Omental fat pad (tissue), 4 donors: ENCODE measurements around the gene MED1. TPM values are rescaled to one million over a fixed set of nuclear protein-coding genes. Genes with fewer than 3 reads are reported as not detected.

Experiments used
- ATAC-seq: fragments of 150-250 bp; one replicate; pipeline ENCODE4 v1.9.1; 2016; ENCODE audit warnings: mild to moderate bottlenecking, moderate library complexity; ENCODE audit not compliant: low FRiP score
- DNase-seq: peaks from one replicate; pipeline ENCODE4 v3.0.0-alpha.2; 2019; ENCODE audit warnings: low spot score
- total RNA-seq, 4 donors: library from RNA; depleted of rRNA; stranded (reverse); fragments of >200 nt; gene quantifications; one replicate each; pipeline ENCODE4 v1.1.0, GENCODE V29; 2016
- TF ChIP-seq, protein P1 (sequence below), 3 donors: fragments of 450-650 bp; IDR thresholded peaks; one replicate each; pipeline ENCODE4 v1.5.1; 2016 to 2017; ENCODE audit warnings: antibody characterized with exemption in 3 of 3, mild to moderate bottlenecking in 3 of 3, moderate library complexity in 2 of 3

MED1 gene
- total RNA-seq, 4 donors from 2014 or later = 21.4 to 34.0 (median 29.0) TPM

DNA sequence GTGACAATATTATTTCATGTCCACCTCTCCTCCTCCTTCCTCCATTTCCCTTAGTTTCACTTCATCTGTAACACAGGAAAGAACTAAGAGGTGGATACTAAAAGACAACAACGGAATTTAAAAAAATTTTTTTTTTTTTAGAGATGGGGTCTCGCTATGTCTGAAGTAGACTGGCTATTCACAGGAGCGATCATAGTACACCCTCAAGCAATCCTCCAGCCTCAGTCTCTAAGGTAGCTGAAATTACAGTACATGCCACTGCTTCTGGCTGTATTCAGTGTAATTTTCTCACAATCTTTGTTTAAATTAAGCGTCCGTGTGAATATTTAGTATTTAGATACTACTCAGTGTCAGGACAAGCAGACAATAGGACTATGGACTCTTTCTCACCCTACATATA is 85.2 kb downstream of the MED1 start:
- DNase-seq = no peak
- TF ChIP-seq, protein P1, sequence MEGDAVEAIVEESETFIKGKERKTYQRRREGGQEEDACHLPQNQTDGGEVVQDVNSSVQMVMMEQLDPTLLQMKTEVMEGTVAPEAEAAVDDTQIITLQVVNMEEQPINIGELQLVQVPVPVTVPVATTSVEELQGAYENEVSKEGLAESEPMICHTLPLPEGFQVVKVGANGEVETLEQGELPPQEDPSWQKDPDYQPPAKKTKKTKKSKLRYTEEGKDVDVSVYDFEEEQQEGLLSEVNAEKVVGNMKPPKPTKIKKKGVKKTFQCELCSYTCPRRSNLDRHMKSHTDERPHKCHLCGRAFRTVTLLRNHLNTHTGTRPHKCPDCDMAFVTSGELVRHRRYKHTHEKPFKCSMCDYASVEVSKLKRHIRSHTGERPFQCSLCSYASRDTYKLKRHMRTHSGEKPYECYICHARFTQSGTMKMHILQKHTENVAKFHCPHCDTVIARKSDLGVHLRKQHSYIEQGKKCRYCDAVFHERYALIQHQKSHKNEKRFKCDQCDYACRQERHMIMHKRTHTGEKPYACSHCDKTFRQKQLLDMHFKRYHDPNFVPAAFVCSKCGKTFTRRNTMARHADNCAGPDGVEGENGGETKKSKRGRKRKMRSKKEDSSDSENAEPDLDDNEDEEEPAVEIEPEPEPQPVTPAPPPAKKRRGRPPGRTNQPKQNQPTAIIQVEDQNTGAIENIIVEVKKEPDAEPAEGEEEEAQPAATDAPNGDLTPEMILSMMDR (IDR thresholded peaks at IDR 0.05) = no peak
- ATAC-seq = no peak

DNA sequence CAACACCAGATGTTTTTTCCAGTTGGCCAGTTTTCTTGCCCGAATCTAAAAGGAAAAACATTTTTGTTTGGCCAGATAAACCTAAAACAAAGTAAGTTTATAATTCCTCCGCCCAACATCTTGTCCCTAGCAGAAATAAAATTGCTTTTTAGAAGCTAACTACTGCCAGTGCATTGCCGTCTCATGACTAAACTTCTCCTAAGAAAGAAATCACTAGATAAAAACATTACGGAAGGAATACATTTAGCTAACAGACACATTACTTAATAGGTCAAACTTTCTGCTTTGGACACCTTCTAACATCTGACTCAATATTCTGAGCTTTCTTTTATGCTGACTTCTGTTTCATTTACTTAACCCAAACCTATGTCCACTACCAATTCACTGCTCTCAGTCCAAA is 85.8 kb downstream of the MED1 start:
- no peak for DNase-seq
- TF ChIP-seq, protein P1 (IDR thresholded peaks at IDR 0.05) = no peak
- ATAC-seq = peak; percentile 82

DNA sequence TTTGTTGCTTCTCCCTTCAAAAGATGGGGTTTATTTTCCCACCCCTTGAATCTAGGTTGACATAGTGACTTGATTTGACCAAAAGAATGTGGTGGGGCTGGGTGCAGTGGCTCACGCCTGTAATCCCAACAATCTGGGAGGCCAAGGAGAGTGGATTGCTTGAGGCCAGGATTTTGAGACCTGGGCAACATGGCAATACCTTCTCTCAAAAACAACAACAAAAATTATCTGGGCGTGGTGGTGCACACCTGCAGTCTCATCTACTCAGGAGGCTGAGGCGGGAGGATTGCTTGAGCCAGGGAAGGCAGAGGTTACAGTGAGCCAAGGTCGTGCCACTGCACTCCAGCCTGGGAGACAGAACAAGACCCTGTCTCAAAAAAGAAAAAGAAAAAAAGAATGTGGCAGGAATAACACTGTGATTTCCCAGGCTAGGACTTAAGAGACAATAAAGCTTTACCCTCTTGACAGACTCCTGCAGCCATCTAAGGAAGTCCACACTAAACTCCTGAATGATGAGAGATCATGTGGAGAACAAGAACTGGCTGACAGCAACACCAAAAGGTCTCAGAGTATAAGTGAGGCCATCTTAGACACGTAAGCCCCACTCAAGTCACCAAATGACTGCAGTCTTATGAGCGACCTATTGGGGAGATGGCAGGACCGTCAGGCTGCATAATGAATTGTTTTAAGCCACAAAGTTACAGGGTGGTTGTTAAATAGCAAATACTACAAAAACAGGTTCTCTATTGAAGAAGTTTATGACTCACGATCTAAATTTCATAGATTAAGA is 86.6 kb downstream of the MED1 start:
- TF ChIP-seq, protein P1 (IDR thresholded peaks at IDR 0.05) = no peak
- ATAC-seq = peak; percentile 59
- DNase-seq = no peak

DNA sequence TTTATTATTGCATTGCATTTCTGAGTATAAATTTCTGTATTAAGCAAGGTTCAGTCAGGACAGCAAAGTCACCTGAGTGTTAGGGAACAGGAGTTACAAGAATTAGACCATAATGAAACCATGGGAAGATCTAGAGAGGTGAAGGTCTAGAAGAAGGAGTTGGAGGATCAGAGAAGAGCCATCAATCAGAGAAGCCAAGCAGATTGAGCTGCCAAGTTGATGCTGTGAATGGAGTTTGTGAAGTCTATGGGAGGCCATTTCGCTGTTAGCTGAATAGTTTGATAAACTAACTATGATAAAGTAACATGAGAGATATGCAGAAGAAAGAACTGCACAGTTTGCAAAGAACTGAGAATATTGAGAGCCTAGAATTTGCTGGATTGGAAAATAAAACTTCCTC is 90.0 kb downstream of the MED1 start:
- DNase-seq = no peak
- ATAC-seq = no peak
- TF ChIP-seq, protein P1 (IDR thresholded peaks at IDR 0.05) = no peak

DNA sequence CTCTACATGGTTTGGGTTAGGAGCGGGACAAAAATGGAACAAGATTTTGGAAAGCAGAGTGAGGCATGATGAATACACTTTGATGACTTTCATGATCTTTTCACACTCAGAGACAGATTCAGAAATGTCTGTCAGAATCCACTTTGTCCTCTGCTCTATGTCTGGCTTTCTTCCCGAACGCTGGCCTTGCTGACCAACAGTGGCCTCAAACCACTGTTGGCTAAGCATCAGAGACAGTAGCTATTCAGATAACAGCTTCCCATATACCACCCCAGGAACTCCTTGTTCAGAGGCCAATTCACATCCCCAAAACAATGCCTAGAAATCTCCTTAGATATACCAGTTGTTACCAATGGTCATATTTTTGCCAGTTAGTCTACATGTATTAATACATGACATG is 90.5 kb downstream of the MED1 start:
- no peak for ATAC-seq
- TF ChIP-seq, protein P1 (IDR thresholded peaks at IDR 0.05) = no peak

DNA sequence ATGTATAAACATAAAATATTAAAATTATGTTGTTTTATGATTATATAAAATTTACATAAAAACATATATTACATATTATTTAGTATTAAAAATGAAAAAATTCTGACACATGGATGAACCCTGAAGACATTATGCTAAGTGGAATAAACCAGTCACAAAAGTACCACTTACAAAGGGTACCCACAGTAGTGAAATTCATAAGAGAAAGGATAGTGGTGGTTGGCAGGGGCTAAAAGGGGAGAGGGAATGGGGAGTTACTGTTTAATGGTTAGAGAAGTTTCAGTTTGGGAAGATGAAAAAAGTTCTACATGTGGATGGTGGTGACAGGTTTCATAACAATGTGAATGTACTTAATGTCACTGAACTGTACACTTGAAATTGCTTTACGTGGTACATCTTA is 91.1 kb downstream of the MED1 start:
- no peak for ATAC-seq
- TF ChIP-seq, protein P1 (IDR thresholded peaks at IDR 0.05) = no peak

More for the DNA sequence above, 90.5 kb downstream of the MED1 start:
- no peak for DNase-seq

DNA sequence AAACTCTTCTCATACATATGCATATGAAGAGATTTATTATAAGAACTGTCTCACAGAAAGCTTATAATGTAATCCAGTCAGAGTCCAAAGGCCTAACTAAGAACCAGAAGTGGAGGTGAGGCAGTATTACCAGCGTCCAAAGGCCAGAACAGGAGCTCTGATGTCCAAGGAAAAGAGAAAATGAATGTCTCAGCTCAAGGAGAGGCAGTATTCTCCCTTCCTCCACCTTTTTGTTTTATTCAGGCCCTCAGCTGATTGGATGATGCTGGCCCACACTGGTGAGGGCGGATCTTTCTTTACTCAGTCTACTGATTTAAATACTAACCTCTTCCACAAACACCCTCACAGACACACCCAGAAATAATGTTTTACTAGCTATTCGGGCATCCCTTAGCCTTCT is 93.1 kb downstream of the MED1 start:
- TF ChIP-seq, protein P1 (IDR thresholded peaks at IDR 0.05) = no peak

More for the DNA sequence above, 91.1 kb downstream of the MED1 start:
- no peak for DNase-seq

More for the DNA sequence above, 93.1 kb downstream of the MED1 start:
- DNase-seq (no peak), ATAC-seq (no peak)
